Measurements from ENCODE around the gene CPT1B. TPM values are rescaled to one million over a fixed set of nuclear protein-coding genes. Genes with fewer than 3 reads are reported as not detected.

Gene CPT1B
- total and polyA plus RNA-seq, 2 of the 8 experiments (the other 6 are each of a cell fraction or from before 2014, with no cell fraction given) = 34.2 to 36.2 TPM

GRCh38 chr22:50536226-50536625 lies 42.0 kb downstream of the CPT1B start:
- Histone ChIP-seq H3K27me3 (replicated peaks in 1 of 4; ENCODE audit: control insufficient read depth in 3 of 4, extremely low read depth in 1 of 4, insufficient read depth in 3 of 4, low read length in 3 of 4) (peaks cover 13 to 24% (median 21%) of the 10 kb centered on the region in 4 experiments), H3K14ac (ENCODE audit: insufficient read length) (no peak overlapping the region), H3K56ac (replicated peaks; ENCODE audit: insufficient read length, low read depth, low read length) (no peak overlapping the region), H4K8ac (ENCODE audit: extremely low read depth, insufficient read depth, low read length) (no peak overlapping the region), H2BK20ac (ENCODE audit: low read length) (no peak overlapping the region), H4K20me1 (replicated peaks in 1 of 2; ENCODE audit: control insufficient read depth in 1 of 2, insufficient read depth in 2 of 2, low read length in 2 of 2) (no peaks in the 10 kb centered on the region), H4K5ac (ENCODE audit: insufficient read length, low read depth, low read length) (no peak overlapping the region), H2BK120ac (replicated peaks; ENCODE audit: low read depth, low read length) (no peak overlapping the region), H3K27ac (ENCODE audit: low read depth, low read length) (no peak overlapping the region), H3K9me3 (ENCODE audit: insufficient read depth in 2 of 2, low read depth in 1 of 2, low read length in 1 of 2) (no peaks in the 10 kb centered on the region), H2BK12ac (ENCODE audit: low read depth, low read length) (no peak overlapping the region), H3K4ac (replicated peaks; ENCODE audit: insufficient read length, low read depth, low read length) (no peak overlapping the region), H3K36me3 (ENCODE audit: control insufficient read depth in 2 of 4, insufficient read depth in 4 of 4, low read length in 3 of 4) (no peaks in the 10 kb centered on the region), H3K4me2 (ENCODE audit: insufficient read depth in 1 of 2, low read depth in 2 of 2, low read length in 2 of 2) (no peak overlapping the region), H3K18ac (ENCODE audit: extremely low read depth, low read length) (no peak overlapping the region), H3K79me2 (ENCODE audit: control insufficient read depth in 1 of 2, insufficient read depth in 2 of 2, low read length in 2 of 2) (no peaks in the 10 kb centered on the region), H3K4me3 (ENCODE audit: extremely low read depth in 1 of 4, insufficient read depth in 2 of 4, low read depth in 3 of 4, low read length in 4 of 4) (no peak overlapping the region), H3K23me2 (ENCODE audit: low read depth, low read length) (peaks cover 10% of the 10 kb centered on the region; the same call in 1 of the 2 replicates), H2BK15ac (ENCODE audit: low read length) (no peak overlapping the region), H2AK5ac (ENCODE audit: low read depth, low read length) (no peak overlapping the region), H3K23ac (ENCODE audit: insufficient read length) (no peak overlapping the region), H3K79me1 (ENCODE audit: low read depth, low read length) (no peaks in the 10 kb centered on the region), H2BK5ac (ENCODE audit: low read depth, low read length) (no peak overlapping the region), H2AFZ (ENCODE audit: low read length) (no peak overlapping the region), H4K91ac (replicated peaks; ENCODE audit: insufficient read length, low read length) (no peak overlapping the region), H3K9ac (replicated peaks in 1 of 4; ENCODE audit: extremely low read depth in 1 of 4, low read depth in 3 of 4, low read length in 3 of 4) (no peak overlapping the region), H3K4me1 (replicated peaks in 1 of 4; ENCODE audit: control insufficient read depth in 3 of 4, insufficient read depth in 4 of 4, low read length in 3 of 4) (peaks cover 0 to 5% (median under 1%) of the 10 kb centered on the region in 4 experiments; a peak in 4 of 7 replicates)
- 92% methylated on average over 3 of the region's 3 CpGs; no CpG with 5 or more reads in 1 of the 2 experiments for WGBS, 2 experiments (ENCODE audit: extremely low coverage in 1 of 2, insufficient coverage in 1 of 2, insufficient read length in 1 of 2, insufficient replicate concordance in 2 of 2, low coverage in 1 of 2, low lambda C conversion rate in 2 of 2, missing lambda C conversion rate in 1 of 2)
- ChIA-PET POLR2A (ENCODE audit: partially characterized antibody) (no interaction called here), CTCF (ENCODE audit: partially characterized antibody) (interaction anchor here (1.0 to 6.6 kb wide), 6 partner anchors 9 to 160 kb away, joined by 3 to 36 read pairs (median 4); partner anchors contain the start of genes KLHDC7B and SCO2)
- no peak for DNase-seq (ENCODE audit: low read depth in 1 of 2, low spot score in 2 of 2)
- no peak for FAIRE-seq
- no peak for TF ChIP-seq ASH2L (IDR thresholded peaks at IDR 0.05; ENCODE audit: low read length)
- no peak for TF ChIP-seq TCF12 (IDR thresholded peaks at IDR 0.05; ENCODE audit: low read depth, low read length)
- no peak for TF ChIP-seq KDM4A (IDR thresholded peaks at IDR 0.05; ENCODE audit: low read depth, low read length, severe bottlenecking)
- TF ChIP-seq POLR2AphosphoS5 (IDR thresholded peaks at IDR 0.05; ENCODE audit: low read depth, low read length) = no peak
- TF ChIP-seq BCL11A (IDR thresholded peaks at IDR 0.05; ENCODE audit: low read depth in 2 of 2, low read length in 2 of 2) = no peak
- TF ChIP-seq EZH2 (IDR thresholded peaks at IDR 0.05; ENCODE audit: low read depth, low read length, severe bottlenecking) = no peak
- no peak for TF ChIP-seq TEAD4 (IDR thresholded peaks at IDR 0.05; ENCODE audit: low read depth, low read length)
- TF ChIP-seq JUND (IDR thresholded peaks at IDR 0.05; ENCODE audit: low read length) = no peak
